Diencephalon (tissue), 1 donor: Measurements from ENCODE around the gene SHF. TPM values are rescaled to one million over a fixed set of nuclear protein-coding genes. Genes with fewer than 3 reads are reported as not detected.

Experiments used
- total RNA-seq: library from RNA; depleted of rRNA; stranded (reverse); fragments of >200 nt; gene quantifications from one replicate; pipeline ENCODE4 v1.2.3, GENCODE V29; 2014

Gene SHF, protein sequence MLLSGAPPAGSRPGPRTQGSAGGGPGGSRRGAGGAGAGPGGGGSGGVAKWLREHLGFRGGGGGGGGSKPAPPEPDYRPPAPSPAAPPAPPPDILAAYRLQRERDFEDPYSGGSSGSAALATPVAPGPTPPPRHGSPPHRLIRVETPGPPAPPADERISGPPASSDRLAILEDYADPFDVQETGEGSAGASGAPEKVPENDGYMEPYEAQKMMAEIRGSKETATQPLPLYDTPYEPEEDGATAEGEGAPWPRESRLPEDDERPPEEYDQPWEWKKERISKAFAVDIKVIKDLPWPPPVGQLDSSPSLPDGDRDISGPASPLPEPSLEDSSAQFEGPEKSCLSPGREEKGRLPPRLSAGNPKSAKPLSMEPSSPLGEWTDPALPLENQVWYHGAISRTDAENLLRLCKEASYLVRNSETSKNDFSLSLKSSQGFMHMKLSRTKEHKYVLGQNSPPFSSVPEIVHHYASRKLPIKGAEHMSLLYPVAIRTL
- total RNA-seq, result 32.5 TPM

DNA sequence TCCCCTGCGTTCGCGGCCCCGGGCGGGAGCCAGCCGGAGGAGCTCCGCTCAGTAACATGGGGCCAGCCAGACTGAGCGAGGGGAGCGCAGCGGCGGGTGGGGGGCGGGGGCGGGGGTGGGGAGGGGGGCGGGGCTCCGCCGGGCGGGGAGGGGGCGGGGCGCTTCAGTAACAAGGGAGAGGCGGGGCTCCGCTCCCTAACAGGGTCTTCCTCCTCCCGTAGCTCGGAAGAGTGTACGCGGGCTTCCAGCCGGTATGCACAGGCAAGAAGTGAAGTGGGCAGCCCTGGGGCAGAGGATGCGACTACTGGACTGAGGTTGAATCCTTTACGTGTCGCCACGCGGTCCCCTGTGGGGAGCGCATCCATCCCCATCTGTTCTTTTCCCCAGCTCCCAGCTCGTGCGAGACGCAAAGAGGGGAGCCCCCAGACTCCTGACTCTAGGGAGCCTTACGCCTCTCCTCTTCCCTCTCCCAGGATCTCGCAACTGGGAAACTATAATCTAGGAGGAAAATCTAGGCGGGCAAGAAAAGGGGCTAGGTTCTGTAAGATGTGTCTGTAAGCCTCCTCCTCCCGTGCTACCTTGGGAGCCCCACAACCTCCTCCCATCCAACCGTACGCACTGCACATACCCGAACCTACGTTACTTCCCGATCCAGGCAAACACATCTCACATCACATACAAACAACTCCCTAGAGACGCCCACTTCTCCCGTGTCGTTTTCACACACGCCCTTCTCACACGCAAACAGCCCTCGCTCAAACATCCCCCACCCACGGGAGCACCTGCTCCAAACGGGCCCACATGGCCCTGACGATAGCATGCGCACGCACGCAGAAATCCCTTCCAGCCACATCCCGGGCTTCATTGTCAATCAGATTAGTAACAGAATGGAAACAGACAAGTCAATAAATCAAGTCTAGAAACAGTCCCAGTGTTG lies at the start of gene SHF:
SHF (minus strand) TSS at position 73 of the 937 bp plus-strand sequence; CDS start at position 58, 15 bp downstream.

DNA sequence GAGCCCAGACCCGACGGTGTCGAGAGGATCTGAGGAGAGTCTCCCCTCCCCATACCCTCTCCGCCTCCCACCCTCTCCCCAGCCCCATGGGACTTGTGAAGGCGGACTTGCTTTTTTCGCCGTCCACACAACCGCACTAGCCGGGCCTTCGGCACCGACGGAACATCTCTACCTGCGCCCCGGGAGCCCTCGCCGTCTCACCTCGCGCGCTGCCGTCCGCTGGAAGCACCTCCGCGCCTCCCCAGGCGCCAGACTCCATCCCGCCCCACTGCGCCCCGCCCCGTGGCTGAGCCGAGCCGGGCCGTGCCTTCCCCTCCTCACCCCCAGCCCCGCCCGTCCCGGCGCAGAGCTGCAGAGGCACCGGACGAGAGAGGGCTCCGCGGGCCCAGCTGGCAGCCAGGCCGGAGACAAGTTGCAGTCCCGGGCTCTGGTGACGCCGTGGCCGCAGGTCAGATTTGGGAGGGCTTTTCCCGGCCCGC lies 58.1 kb downstream of the SHF start, which contains the start of the genes DUOX1 and DUOXA1:
DUOX1 (plus strand) TSS at position 344 of the 479 bp plus-strand sequence. CDS start 1,973 bp downstream, outside the sequence.
DUOXA1 (minus strand) TSS at position 229 of the 479 bp plus-strand sequence. CDS start 6,865 bp downstream, outside the sequence.

Other genes with a start within 250 kb of the SHF start
- not detected for gene TERB2, start 231.3 kb downstream of the SHF start, total RNA-seq
- 9.7 TPM for gene SORD, start 164.8 kb downstream of the SHF start, total RNA-seq
- gene DUOX2, start 73.8 kb downstream of the SHF start, total RNA-seq, result under 0.01 TPM
- gene DUOXA2, start 73.6 kb downstream of the SHF start, total RNA-seq, result not detected
- gene DUOXA1, start 58.1 kb downstream of the SHF start, total RNA-seq, result not detected
- under 0.01 TPM for gene DUOX1, start 58.0 kb downstream of the SHF start, total RNA-seq
- not detected for gene SLC28A2, start 64.3 kb upstream of the SHF start, total RNA-seq
- gene GATM, start 190.6 kb upstream of the SHF start, total RNA-seq, result 146 TPM